Endodermal cell (in vitro differentiated cells): ENCODE data around the gene RBM44. TPM values are rescaled to one million over a fixed set of nuclear protein-coding genes. Genes with fewer than 3 reads are reported as not detected.

Experiments used
- DNase-seq: peaks from one replicate; pipeline ENCODE4 v3.0.0-alpha.2; 2017
- H3K27ac ChIP-seq: 2 replicates; pipeline ENCODE4 v1.5.1; 2013; ENCODE audit warnings: mild to moderate bottlenecking, low read depth, low read length, moderate library complexity
- H3K27me3 ChIP-seq: 2 replicates; pipeline ENCODE4 v1.6.1; 2013; ENCODE audit warnings: mild to moderate bottlenecking, low read length, moderate library complexity; ENCODE audit not compliant: insufficient read depth, control insufficient read depth, poor library complexity, severe bottlenecking
- H3K36me3 ChIP-seq: 2 replicates; pipeline ENCODE4 v1.7.0; 2013; ENCODE audit warnings: mild to moderate bottlenecking, low read length, moderate library complexity; ENCODE audit not compliant: control insufficient read depth, insufficient read depth
- H3K4me1 ChIP-seq: one replicate; pipeline ENCODE4 v1.7.0; 2013; ENCODE audit warnings: low read length; ENCODE audit not compliant: control insufficient read depth, insufficient read depth
- H3K4me3 ChIP-seq: 2 replicates; pipeline ENCODE4 v1.5.1; 2013; ENCODE audit warnings: mild to moderate bottlenecking, low read length, moderate library complexity
- H3K9ac ChIP-seq: 2 replicates; pipeline ENCODE4 v1.6.1; 2013; ENCODE audit warnings: mild to moderate bottlenecking, low read length, moderate library complexity; ENCODE audit not compliant: poor library complexity, severe bottlenecking; ENCODE audit errors: extremely low read depth
- H3K9me3 ChIP-seq: 2 replicates; pipeline ENCODE4 v1.6.1; 2013; ENCODE audit warnings: mild to moderate bottlenecking, low read length, moderate library complexity; ENCODE audit not compliant: control insufficient read depth
- H3K27ac Mint-ChIP-seq: 2 replicates; pipeline ENCODE4 v1.8.0; 2020; ENCODE audit warnings: mixed read lengths
- H3K27me3 Mint-ChIP-seq: 2 replicates; pipeline ENCODE4 v1.8.0; 2021; ENCODE audit warnings: mild to moderate bottlenecking, mixed read lengths; ENCODE audit not compliant: insufficient read depth
- H3K36me3 Mint-ChIP-seq: 2 replicates; pipeline ENCODE4 v1.8.0; 2020; ENCODE audit warnings: low read depth, mixed read lengths
- H3K4me1 Mint-ChIP-seq: 2 replicates; pipeline ENCODE4 v1.8.0; 2020; ENCODE audit warnings: mixed read lengths
- H3K4me3 Mint-ChIP-seq: 2 replicates; pipeline ENCODE4 v1.8.0; 2020; ENCODE audit warnings: mild to moderate bottlenecking, moderate library complexity, mixed read lengths
- H3K9me3 Mint-ChIP-seq: 2 replicates; pipeline ENCODE4 v1.8.0; 2020; ENCODE audit warnings: mild to moderate bottlenecking, mixed read lengths
- CTCF ChIP-seq: fragments of 200-600 bp; sonication (generic); conservative IDR thresholded peaks from 2 replicates; pipeline ENCODE4 v1.5.0; 2021; ENCODE audit warnings: antibody characterized with exemption, mild to moderate bottlenecking
- WGBS, 2 experiments: methylation state at CpG; one replicate each; pipeline versions ENCODE4 v1.1.5 to v1.1.7; 2013; ENCODE audit warnings: missing lambda C conversion rate in 2 of 2, mixed read lengths in 1 of 2; ENCODE audit not compliant: insufficient coverage in 1 of 2, insufficient read length in 1 of 2; 5-methylcytosine and 5-hydroxymethylcytosine counted together
- total RNA-seq, 2 donors: library from RNA; stranded (reverse); fragmentation: NEBNext Ultra II Directional in 1 of 2; extraction: Animal tissue kit (Norgen Biotek cat#: 25700) in 1 of 2; gene quantifications; 2 replicates in 1 of 2; 3 replicates in 1 of 2; pipeline ENCODE4 v1.2.1, GENCODE V29; 2021

The RBM44 gene
- total RNA-seq, 2 donors from 2014 or later, result 0.42 to 1.2 TPM

- Histone ChIP-seq H3K9me3 (no peaks in the 10 kb centered on the region), H3K27me3 (no peaks in the 10 kb centered on the region), H3K4me1 (no peaks in the 10 kb centered on the region), H3K27ac (no peak overlapping the region), H3K4me3 (no peak overlapping the region), H3K36me3 (no peaks in the 10 kb centered on the region), H3K9ac (no peak overlapping the region)
- WGBS, 2 experiments, result 86 to 89% methylated on average over 10 to 14 of the region's 14 CpGs
- no peak for TF ChIP-seq CTCF
- Mint-ChIP-seq H3K36me3 (no peaks in the 10 kb centered on the region), H3K27ac (no peak overlapping the region), H3K4me1 (no peaks in the 10 kb centered on the region), H3K4me3 (no peak overlapping the region), H3K9me3 (no peaks in the 10 kb centered on the region), H3K27me3 (no peaks in the 10 kb centered on the region)
- peak; percentile 39 for DNase-seq
Measured at GRCh38 chr2:237876061-237876526, 77.5 kb downstream of the RBM44 start.

- Histone ChIP-seq H3K27ac (no peak overlapping the region), H3K9me3 (no peaks in the 10 kb centered on the region), H3K27me3 (no peaks in the 10 kb centered on the region), H3K4me1 (no peaks in the 10 kb centered on the region), H3K9ac (no peak overlapping the region), H3K36me3 (no peaks in the 10 kb centered on the region), H3K4me3 (no peak overlapping the region)
- TF ChIP-seq CTCF, result no peak
- H3K9me3 Mint-ChIP-seq, result no peaks in the 10 kb centered on the region
- 85 to 88% methylated on average over 7 to 12 of the region's 12 CpGs for WGBS, 2 experiments
- H3K27ac Mint-ChIP-seq, result no peak overlapping the region
- H3K27me3 Mint-ChIP-seq, result no peaks in the 10 kb centered on the region
- no peaks in the 10 kb centered on the region for H3K36me3 Mint-ChIP-seq
- no peak for DNase-seq
- H3K4me3 Mint-ChIP-seq, result no peak overlapping the region
- H3K4me1 Mint-ChIP-seq, result no peaks in the 10 kb centered on the region
Measured at GRCh38 chr2:237876532-237876931, 78.0 kb downstream of the RBM44 start.

- H3K4me1 Mint-ChIP-seq, result no peaks in the 10 kb centered on the region
- WGBS, 2 experiments, result 94 to 97% methylated on average over 16 to 23 of the region's 23 CpGs
- H3K36me3 ChIP-seq, result no peaks in the 10 kb centered on the region
- H3K27me3 Mint-ChIP-seq, result no peaks in the 10 kb centered on the region
- no peaks in the 10 kb centered on the region for H3K36me3 Mint-ChIP-seq
- no peaks in the 10 kb centered on the region for H3K27me3 ChIP-seq
- no peak overlapping the region for H3K4me3 ChIP-seq
- H3K27ac ChIP-seq, result no peak overlapping the region
- no peak overlapping the region for H3K27ac Mint-ChIP-seq
- no peak overlapping the region for H3K9ac ChIP-seq
- no peak for TF ChIP-seq CTCF
- no peak overlapping the region for H3K4me3 Mint-ChIP-seq
- H3K9me3 ChIP-seq, result no peaks in the 10 kb centered on the region
- no peaks in the 10 kb centered on the region for H3K4me1 ChIP-seq
- peak; percentile 36 for DNase-seq
- H3K9me3 Mint-ChIP-seq, result no peaks in the 10 kb centered on the region
Measured at GRCh38 chr2:237876951-237877491, 78.4 kb downstream of the RBM44 start.
